Parathyroid adenoma (tissue), 2 donors: ENCODE measurements around the gene ROBO1.

Experiments used
- H2AFZ ChIP-seq: fragments of 300-600 bp; sonication (generic); one replicate; pipeline ENCODE4 v1.7.0; 2017; ENCODE audit warnings: antibody characterized with exemption, mild to moderate bottlenecking
- H3K27ac ChIP-seq: fragments of 300-600 bp; sonication (generic); one replicate; pipeline ENCODE4 v1.7.0; 2017
- H3K27me3 ChIP-seq: fragments of 300-600 bp; sonication (generic); one replicate; pipeline ENCODE4 v1.7.0; 2017; ENCODE audit warnings: low read length; ENCODE audit not compliant: control insufficient read depth, insufficient read depth
- H3K36me3 ChIP-seq: fragments of 300-600 bp; sonication (generic); one replicate; pipeline ENCODE4 v1.7.0; 2017; ENCODE audit warnings: low read length; ENCODE audit not compliant: control insufficient read depth, insufficient read depth
- H3K4me1 ChIP-seq: fragments of 300-600 bp; sonication (generic); one replicate; pipeline ENCODE4 v1.7.0; 2017; ENCODE audit warnings: control low read depth
- H3K4me2 ChIP-seq: fragments of 300-600 bp; sonication (generic); one replicate; pipeline ENCODE4 v1.7.0; 2017; ENCODE audit warnings: low read length
- H3K4me3 ChIP-seq: fragments of 300-600 bp; sonication (generic); one replicate; pipeline ENCODE4 v1.7.0; 2017; ENCODE audit warnings: low read depth, low read length
- H3K79me2 ChIP-seq: fragments of 300-600 bp; sonication (generic); one replicate; pipeline ENCODE4 v1.7.0; 2017; ENCODE audit warnings: control low read depth
- H3K9ac ChIP-seq: fragments of 300-600 bp; sonication (generic); one replicate; pipeline ENCODE4 v1.7.0; 2017; ENCODE audit warnings: mild to moderate bottlenecking
- H3K9me3 ChIP-seq: fragments of 300-600 bp; sonication (generic); one replicate; pipeline ENCODE4 v1.7.0; 2017; ENCODE audit warnings: low read length; ENCODE audit not compliant: control insufficient read depth
- TF ChIP-seq, protein P1 (sequence below): fragments of 300-600 bp; sonication (generic); IDR thresholded peaks from one replicate; pipeline ENCODE4 v1.7.0; 2017; ENCODE audit warnings: antibody characterized with exemption, mild to moderate bottlenecking
- donor health status: primary hyperparathyroidism.

The ROBO1 gene

DNA sequence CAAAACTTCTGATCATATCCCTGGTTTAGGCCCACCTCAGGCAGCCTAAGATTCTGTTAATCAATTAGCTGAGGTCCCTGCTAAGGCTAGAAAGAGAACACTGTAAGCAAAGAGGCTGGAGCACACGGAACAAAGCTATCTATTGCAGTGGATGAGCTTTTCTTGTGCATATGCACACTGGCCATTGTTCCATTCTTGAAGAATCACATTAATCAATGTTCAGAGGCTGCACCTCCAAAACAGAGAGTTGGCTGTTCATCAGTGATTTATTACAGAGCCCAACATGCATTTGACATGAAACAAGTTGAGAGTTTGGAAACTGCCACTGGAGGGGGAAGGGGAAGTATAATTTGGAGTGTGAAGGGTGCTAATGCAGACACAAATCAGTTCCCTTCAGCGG, 873.0 kb downstream of the ROBO1 start:
- Histone ChIP-seq H3K4me2 (no peak overlapping the region), H2AFZ (no peak overlapping the region), H3K36me3 (no peaks in the 10 kb centered on the region), H3K4me1 (no peaks in the 10 kb centered on the region), H3K27ac (no peak overlapping the region), H3K4me3 (no peak overlapping the region), H3K9ac (no peak overlapping the region), H3K9me3 (no peaks in the 10 kb centered on the region), H3K79me2 (no peaks in the 10 kb centered on the region), H3K27me3 (no peaks in the 10 kb centered on the region)
- TF ChIP-seq, protein P1, sequence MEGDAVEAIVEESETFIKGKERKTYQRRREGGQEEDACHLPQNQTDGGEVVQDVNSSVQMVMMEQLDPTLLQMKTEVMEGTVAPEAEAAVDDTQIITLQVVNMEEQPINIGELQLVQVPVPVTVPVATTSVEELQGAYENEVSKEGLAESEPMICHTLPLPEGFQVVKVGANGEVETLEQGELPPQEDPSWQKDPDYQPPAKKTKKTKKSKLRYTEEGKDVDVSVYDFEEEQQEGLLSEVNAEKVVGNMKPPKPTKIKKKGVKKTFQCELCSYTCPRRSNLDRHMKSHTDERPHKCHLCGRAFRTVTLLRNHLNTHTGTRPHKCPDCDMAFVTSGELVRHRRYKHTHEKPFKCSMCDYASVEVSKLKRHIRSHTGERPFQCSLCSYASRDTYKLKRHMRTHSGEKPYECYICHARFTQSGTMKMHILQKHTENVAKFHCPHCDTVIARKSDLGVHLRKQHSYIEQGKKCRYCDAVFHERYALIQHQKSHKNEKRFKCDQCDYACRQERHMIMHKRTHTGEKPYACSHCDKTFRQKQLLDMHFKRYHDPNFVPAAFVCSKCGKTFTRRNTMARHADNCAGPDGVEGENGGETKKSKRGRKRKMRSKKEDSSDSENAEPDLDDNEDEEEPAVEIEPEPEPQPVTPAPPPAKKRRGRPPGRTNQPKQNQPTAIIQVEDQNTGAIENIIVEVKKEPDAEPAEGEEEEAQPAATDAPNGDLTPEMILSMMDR, result no peak

DNA sequence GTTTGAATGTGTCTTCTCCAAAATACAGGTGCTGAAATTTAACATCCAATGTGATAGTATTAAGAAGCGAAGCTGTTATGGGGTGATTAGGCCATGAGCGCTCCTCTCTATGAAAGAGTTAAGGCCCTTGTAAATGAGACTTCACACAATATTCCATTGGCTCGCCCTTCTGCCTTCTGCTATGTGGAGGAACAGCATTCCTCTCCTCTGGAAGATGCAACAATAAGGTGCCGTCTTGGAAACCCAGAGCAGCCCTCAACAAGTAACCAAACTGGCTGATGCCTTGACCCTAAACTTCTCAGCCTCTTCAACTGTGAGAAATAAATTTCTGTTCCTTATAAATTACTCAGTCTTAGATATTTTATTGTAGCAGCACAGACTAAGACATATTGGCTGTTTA, 874.6 kb downstream of the ROBO1 start:
- H3K4me3 ChIP-seq, result no peak overlapping the region
- no peaks in the 10 kb centered on the region for H3K9me3 ChIP-seq
- no peaks in the 10 kb centered on the region for H3K4me1 ChIP-seq
- no peaks in the 10 kb centered on the region for H3K36me3 ChIP-seq
- no peak overlapping the region for H2AFZ ChIP-seq
- H3K9ac ChIP-seq, result no peak overlapping the region
- H3K27me3 ChIP-seq, result no peaks in the 10 kb centered on the region
- H3K79me2 ChIP-seq, result no peaks in the 10 kb centered on the region
- no peak overlapping the region for H3K27ac ChIP-seq
- H3K4me2 ChIP-seq, result no peak overlapping the region
- TF ChIP-seq, protein P1, result no peak

DNA sequence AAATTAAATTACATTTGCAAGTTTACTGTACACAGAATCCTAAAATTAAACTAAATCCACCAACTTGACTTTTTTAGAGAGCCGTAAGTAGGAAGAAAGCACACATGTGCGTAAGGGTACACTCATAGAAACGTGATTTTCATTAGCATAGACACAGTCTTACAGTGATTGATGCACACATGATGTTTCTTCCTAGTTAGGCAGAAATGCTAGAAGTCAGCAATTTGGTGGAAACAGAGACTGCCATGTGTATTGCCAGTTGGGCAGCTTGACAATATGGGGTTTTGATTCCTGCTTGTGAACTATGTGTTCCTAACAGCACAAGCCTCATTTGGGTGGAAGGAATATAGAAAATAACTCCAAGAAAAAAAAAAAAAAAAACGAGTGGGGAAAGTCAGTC, 878.5 kb downstream of the ROBO1 start:
- no peak overlapping the region for H3K4me2 ChIP-seq
- no peak overlapping the region for H3K4me3 ChIP-seq
- no peak overlapping the region for H2AFZ ChIP-seq
- no peaks in the 10 kb centered on the region for H3K79me2 ChIP-seq
- H3K9ac ChIP-seq, result no peak overlapping the region
- no peaks in the 10 kb centered on the region for H3K36me3 ChIP-seq
- TF ChIP-seq, protein P1, result no peak
- no peak overlapping the region for H3K27ac ChIP-seq
- H3K9me3 ChIP-seq, result no peaks in the 10 kb centered on the region
- H3K27me3 ChIP-seq, result no peaks in the 10 kb centered on the region
- H3K4me1 ChIP-seq, result no peaks in the 10 kb centered on the region

DNA sequence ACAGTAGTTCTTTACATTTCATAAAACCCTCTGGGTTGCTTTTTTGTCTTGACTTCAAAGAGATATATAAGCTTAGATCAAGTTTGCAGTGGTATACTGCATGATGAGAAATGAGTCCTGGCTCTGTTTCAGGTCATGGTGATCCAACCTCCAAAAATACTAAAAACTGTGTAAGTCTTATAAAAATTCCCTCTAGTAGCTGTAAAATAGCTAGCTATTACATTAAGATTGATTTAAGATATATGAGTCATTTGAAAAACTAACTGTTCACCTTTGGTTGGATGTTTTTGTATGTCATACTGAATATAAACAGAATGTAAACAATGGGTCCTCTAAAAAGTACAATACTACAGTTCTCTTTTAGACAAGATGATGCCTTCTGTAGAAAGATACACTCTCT, 879.2 kb downstream of the ROBO1 start:
- TF ChIP-seq, protein P1, result no peak
- no peak overlapping the region for H3K9ac ChIP-seq
- no peaks in the 10 kb centered on the region for H3K4me1 ChIP-seq

DNA sequence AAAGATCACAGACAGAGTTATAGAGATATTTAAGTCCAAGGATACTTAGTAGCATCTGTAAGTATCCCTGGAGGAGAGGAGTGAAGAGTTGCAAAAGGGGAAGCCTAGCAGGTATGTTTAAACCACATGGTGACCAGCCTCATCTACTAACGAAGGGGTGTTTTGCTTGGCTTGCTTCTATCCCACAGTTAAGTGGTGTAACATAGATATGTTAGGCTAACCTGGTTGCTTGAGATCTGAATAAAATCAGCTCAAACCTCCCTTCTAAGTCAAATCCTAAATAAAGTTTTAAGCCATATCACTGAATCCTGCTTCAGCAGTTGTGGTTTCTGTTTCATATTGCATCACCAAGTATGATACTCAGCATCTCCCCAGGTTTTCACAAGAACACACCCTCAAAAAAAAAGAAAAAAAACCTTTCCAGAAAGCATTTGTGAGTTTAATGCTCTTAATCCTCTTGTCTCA, 880.2 kb downstream of the ROBO1 start:
- Histone ChIP-seq H3K9ac (no peak overlapping the region), H3K36me3 (no peaks in the 10 kb centered on the region), H3K27me3 (no peaks in the 10 kb centered on the region), H2AFZ (no peak overlapping the region), H3K4me1 (no peaks in the 10 kb centered on the region), H3K4me2 (no peak overlapping the region), H3K27ac (no peak overlapping the region), H3K9me3 (no peaks in the 10 kb centered on the region), H3K4me3 (no peak overlapping the region), H3K79me2 (no peaks in the 10 kb centered on the region)
- TF ChIP-seq, protein P1, result no peak

More for the DNA sequence above, 879.2 kb downstream of the ROBO1 start:
- no peaks in the 10 kb centered on the region for H3K36me3 ChIP-seq
- no peaks in the 10 kb centered on the region for H3K9me3 ChIP-seq
- no peaks in the 10 kb centered on the region for H3K27me3 ChIP-seq
- no peaks in the 10 kb centered on the region for H3K79me2 ChIP-seq
- H3K4me3 ChIP-seq, result no peak overlapping the region
- no peak overlapping the region for H2AFZ ChIP-seq
- no peak overlapping the region for H3K27ac ChIP-seq
- no peak overlapping the region for H3K4me2 ChIP-seq
